AG09309 (cell line): ENCODE measurements around the gene FOXJ1.
A peak's percentile ranks its signal among the peaks of the same experiment; 100 is the strongest.

Experiments used
- DNase-seq: peaks from one replicate; pipeline ENCODE4 v3.0.0-alpha.2; 2010; ENCODE audit warnings: low read depth
- H3K4me3 ChIP-seq: 2 replicates; pipeline ENCODE4 v1.5.1; 2011; ENCODE audit warnings: mild to moderate bottlenecking, low read depth, low read length, moderate library complexity; ENCODE audit not compliant: control insufficient read depth
- TF ChIP-seq, protein P1 (sequence below): IDR thresholded peaks from 2 replicates; pipeline ENCODE4 v1.5.1; 2011; ENCODE audit warnings: mild to moderate bottlenecking, low read depth, low read length, inconsistent platforms; ENCODE audit not compliant: insufficient read depth, control insufficient read depth; ENCODE audit errors: missing control alignments

Gene FOXJ1

GRCh38 chr17:76142039-76142584, 1.1 kb upstream of the FOXJ1 start:
- H3K4me3 ChIP-seq = no peak overlapping the region
- no peak for DNase-seq
- TF ChIP-seq, protein P1, sequence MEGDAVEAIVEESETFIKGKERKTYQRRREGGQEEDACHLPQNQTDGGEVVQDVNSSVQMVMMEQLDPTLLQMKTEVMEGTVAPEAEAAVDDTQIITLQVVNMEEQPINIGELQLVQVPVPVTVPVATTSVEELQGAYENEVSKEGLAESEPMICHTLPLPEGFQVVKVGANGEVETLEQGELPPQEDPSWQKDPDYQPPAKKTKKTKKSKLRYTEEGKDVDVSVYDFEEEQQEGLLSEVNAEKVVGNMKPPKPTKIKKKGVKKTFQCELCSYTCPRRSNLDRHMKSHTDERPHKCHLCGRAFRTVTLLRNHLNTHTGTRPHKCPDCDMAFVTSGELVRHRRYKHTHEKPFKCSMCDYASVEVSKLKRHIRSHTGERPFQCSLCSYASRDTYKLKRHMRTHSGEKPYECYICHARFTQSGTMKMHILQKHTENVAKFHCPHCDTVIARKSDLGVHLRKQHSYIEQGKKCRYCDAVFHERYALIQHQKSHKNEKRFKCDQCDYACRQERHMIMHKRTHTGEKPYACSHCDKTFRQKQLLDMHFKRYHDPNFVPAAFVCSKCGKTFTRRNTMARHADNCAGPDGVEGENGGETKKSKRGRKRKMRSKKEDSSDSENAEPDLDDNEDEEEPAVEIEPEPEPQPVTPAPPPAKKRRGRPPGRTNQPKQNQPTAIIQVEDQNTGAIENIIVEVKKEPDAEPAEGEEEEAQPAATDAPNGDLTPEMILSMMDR = no peak

GRCh38 chr17:76140661-76141211, 309 bp downstream of the FOXJ1 start:
- DNase-seq = no peak
- H3K4me3 ChIP-seq = peak overlapping the region; percentile 64
- TF ChIP-seq, protein P1 = no peak

DNA sequence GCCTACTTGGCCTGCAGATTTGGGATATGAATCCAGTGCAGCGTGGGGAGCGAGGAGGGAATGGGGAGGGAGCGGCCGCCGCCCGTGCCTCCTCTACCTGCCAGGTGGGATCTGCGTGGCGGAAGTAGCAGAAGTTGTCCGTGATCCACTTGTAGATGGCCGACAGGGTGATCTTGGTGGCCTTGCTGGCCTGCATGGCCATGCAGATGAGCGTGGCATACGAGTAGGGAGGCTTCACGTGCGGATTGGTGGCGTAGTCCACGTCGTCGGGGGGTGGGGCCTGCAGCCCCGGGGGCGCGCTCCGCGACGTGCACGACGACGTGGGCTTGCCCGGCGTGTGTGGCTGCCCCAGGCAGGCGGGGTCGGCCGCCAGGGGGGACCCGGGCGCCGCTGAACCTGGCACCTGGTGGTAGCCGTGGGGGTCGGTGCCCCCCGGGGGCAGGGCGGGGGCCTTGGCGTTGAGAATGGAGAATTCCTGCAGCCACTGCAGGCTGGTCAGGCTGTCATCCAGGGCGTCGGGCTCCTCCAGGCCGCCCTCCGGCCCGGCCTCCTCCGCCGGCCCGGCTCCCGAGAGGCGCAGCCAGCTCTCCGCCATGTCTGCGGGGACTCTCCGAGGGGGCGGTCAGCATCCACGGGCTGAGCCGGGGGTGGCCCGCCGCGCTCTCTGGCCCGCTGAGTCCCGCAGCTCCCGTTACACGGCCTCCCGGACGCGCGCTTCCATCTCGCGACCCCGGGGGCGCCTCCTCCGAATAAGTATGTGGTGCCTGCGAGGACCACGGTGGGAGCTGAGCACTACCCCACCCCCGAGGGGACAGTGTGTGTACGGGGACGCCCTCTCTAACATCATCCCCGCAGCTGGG, 1.0 kb downstream of the FOXJ1 start:
- H3K4me3 ChIP-seq = no peak overlapping the region
- TF ChIP-seq, protein P1 = no peak
- no peak for DNase-seq

GRCh38 chr17:76138896-76139752, 1.9 kb downstream of the FOXJ1 start:
- no peak overlapping the region for H3K4me3 ChIP-seq
- TF ChIP-seq, protein P1 = no peak
- no peak for DNase-seq

DNA sequence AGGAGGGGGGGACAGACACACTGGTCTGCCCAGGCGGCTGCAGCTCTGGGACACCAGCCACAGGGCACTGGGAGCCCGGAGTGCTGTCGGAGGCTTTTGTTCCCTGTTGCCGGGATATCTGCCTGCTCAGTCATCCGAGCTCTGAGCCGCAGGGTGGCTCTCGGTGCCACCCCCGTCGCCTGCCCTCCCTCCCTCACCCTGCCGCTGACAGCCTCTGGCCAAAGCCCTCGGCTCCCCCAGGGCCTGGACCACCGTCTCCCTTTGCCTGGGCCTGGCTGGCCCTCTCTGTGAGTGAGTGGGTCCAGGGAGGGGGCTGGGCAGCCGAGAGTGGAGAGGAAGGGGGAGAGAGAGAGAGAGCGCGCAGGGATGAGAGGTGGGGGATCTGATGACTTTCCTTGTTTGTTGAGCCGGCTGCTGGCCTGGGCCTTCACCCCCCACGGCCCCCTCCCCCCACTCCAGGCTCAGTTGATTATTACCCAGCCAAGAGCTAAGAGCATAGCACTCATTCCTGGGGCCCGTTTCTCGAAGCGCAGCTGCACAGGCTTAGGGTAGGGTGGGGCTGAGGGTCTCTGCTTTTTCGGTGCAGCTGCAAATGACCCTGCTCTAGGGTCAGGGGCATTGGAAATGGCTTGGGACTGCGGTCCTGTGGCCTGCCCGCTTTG, 2.7 kb downstream of the FOXJ1 start:
- TF ChIP-seq, protein P1 = no peak
- no peak overlapping the region for H3K4me3 ChIP-seq
- no peak for DNase-seq
